Mucosa of rectum (tissue), 2 donors: ENCODE data around the gene SRGAP2.
"Not testable (repeated sequence)": the region's sequence is repeated elsewhere in the genome, so short reads cannot be mapped to it uniquely, and the experiment has no call there.

ENCODE experiments used
- H3K27ac ChIP-seq, 2 donors: one replicate each; pipeline ENCODE4 v1.7.0; 2013; ENCODE audit warnings: inconsistent platforms in 2 of 2, low read depth in 2 of 2, low read length in 2 of 2
- H3K27me3 ChIP-seq, 2 donors: one replicate each; pipeline ENCODE4 v1.7.0; 2013; ENCODE audit warnings: low read length in 2 of 2; ENCODE audit not compliant: control insufficient read depth in 2 of 2, insufficient read depth in 2 of 2
- H3K36me3 ChIP-seq, 2 donors: one replicate each; pipeline ENCODE4 v1.7.0; 2013; ENCODE audit warnings: low read length in 2 of 2; ENCODE audit not compliant: control insufficient read depth in 2 of 2, insufficient read depth in 2 of 2
- H3K4me1 ChIP-seq, 2 donors: one replicate each; pipeline ENCODE4 v1.7.0; 2013; ENCODE audit warnings: low read length in 2 of 2, mild to moderate bottlenecking in 1 of 2; ENCODE audit not compliant: control insufficient read depth in 2 of 2, insufficient read depth in 2 of 2
- H3K4me3 ChIP-seq, 2 donors: one replicate each; pipeline ENCODE4 v1.7.0; 2013; ENCODE audit warnings: low read length in 2 of 2
- H3K9ac ChIP-seq, 2 donors: one replicate each; pipeline ENCODE4 v1.7.0; 2013; ENCODE audit warnings: low read length in 2 of 2, low read depth in 1 of 2, mild to moderate bottlenecking in 1 of 2
- H3K9me3 ChIP-seq, 2 donors: one replicate each; pipeline ENCODE4 v1.7.0; 2013; ENCODE audit warnings: low read length in 2 of 2; ENCODE audit not compliant: control insufficient read depth in 2 of 2
- donor health status: healthy.
- donor health status: Normal muscosa, but diverticular disease.

SRGAP2 gene

GRCh38 chr1:206229286-206229685 is 25.9 kb downstream of the SRGAP2 start:
- not testable (repeated sequence) for H3K9me3 ChIP-seq, H3K4me3 ChIP-seq, H3K27ac ChIP-seq, H3K36me3 ChIP-seq, H3K9ac ChIP-seq, H3K4me1 ChIP-seq, H3K27me3 ChIP-seq

GRCh38 chr1:206231989-206232388 is 28.6 kb downstream of the SRGAP2 start:
- H3K9me3 ChIP-seq, H3K27ac ChIP-seq, H3K9ac ChIP-seq, H3K36me3 ChIP-seq, H3K4me3 ChIP-seq, H3K27me3 ChIP-seq, H3K4me1 ChIP-seq: not testable (repeated sequence)

DNA sequence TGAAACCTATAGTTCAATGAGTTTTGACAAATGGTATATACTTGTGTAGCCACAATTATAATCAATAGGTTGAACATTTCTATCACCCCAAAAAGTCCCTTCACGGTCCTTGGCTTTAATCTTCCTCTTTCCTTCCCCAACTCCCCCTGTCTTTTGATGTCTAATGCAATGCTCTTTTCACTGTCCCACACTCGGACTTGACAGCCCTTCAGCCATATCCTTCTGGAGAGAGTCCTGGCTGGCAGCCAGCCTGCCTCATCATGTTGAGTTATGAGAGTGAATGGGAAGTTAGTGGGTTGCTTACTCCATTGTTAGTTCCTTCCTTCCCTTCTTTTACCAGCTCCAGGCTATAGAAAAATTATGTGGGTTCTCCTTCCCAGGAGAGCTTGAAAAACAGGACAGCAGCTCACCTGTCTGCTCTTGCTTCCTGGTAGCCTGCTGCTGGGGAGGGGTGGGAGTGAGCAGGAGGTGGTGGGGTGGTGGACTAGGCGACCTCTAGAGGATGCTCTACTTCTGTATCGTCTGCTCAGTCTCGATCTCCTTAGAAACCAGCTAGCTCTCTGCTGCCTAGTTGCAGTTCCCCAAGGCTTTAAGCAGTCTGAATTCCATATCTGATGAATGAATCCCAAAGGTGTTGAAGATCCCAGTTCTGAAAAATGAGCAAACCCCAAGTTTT is 29.8 kb downstream of the SRGAP2 start:
- not testable (repeated sequence) for H3K9me3 ChIP-seq, H3K9ac ChIP-seq, H3K4me3 ChIP-seq, H3K27me3 ChIP-seq, H3K36me3 ChIP-seq, H3K27ac ChIP-seq, H3K4me1 ChIP-seq

DNA sequence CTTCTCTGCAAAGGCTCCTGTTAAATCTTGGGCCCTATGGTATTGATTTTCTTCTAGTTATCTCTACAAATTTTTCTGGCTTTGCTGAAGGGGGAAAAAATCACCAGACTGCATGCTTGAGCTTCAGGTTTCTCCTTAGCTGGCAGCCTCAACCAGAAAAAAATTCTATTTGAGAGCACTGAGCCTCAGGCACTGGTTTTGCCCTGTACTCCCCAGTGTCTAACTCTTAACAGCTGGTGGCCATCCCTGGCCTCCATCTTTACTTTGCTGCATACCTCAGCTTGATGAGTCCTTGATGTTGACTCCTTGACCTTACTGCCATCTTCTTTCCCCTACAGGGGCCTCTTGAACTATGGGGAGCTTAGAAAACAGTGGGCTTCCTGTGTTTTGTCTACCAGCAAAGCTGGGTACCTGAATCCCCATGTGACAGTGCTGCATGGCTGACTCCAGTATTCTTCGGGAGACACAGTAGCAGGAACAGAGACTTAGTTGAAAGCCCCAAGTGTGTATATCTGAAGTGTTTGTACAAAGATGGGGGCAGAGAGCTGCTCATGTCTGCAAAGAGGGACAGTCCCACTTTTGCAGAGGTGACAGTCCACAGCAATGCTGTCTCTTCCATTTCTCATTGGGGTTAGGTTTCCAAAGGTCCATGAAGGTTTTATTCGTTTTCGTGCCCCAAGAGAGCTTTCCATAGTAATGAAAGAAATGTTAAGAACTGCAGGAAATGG is 31.0 kb downstream of the SRGAP2 start:
- not testable (repeated sequence) for H3K4me3 ChIP-seq, H3K36me3 ChIP-seq, H3K9me3 ChIP-seq, H3K9ac ChIP-seq, H3K27me3 ChIP-seq, H3K4me1 ChIP-seq, H3K27ac ChIP-seq

- not testable (repeated sequence) for H3K9me3 ChIP-seq, H3K4me3 ChIP-seq, H3K27ac ChIP-seq, H3K4me1 ChIP-seq, H3K9ac ChIP-seq, H3K36me3 ChIP-seq, H3K27me3 ChIP-seq
Measured at GRCh38 chr1:206235190-206235589, 31.8 kb downstream of the SRGAP2 start.

- not testable (repeated sequence) for H3K36me3 ChIP-seq, H3K4me3 ChIP-seq, H3K4me1 ChIP-seq, H3K9ac ChIP-seq, H3K9me3 ChIP-seq, H3K27ac ChIP-seq, H3K27me3 ChIP-seq
Measured at GRCh38 chr1:206240288-206240687, 36.9 kb downstream of the SRGAP2 start.

GRCh38 chr1:206243335-206243734 is 40.0 kb downstream of the SRGAP2 start:
- H3K4me1 ChIP-seq, H3K27ac ChIP-seq, H3K9me3 ChIP-seq: not testable (repeated sequence)

DNA sequence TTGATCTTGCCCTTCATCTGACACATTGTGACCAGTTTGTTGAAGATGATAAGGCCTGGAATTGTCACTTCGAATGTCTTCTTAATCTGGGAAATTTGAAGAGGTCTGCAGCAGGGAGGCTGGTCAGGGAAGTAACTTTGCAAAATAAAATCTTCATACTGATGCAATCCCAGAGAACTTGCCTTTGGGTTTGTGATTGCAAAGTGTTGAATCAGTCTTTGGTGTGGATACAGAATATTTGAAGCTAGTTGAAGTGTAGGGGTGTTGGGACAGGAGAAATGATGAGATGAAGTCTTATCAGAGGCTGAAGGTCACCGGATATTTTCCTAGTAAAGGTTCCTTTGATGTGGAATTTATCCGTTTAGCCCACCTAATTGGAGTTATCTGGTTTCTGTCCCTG is 42.1 kb downstream of the SRGAP2 start:
- not testable (repeated sequence) for H3K4me1 ChIP-seq, H3K36me3 ChIP-seq, H3K9ac ChIP-seq, H3K9me3 ChIP-seq, H3K4me3 ChIP-seq, H3K27me3 ChIP-seq, H3K27ac ChIP-seq

More at GRCh38 chr1:206243335-206243734, 40.0 kb downstream of the SRGAP2 start:
- H3K4me3 ChIP-seq, H3K9ac ChIP-seq, H3K27me3 ChIP-seq, H3K36me3 ChIP-seq: not testable (repeated sequence)

GRCh38 chr1:206246129-206246886 is 43.0 kb downstream of the SRGAP2 start:
- H3K27me3 ChIP-seq, H3K4me3 ChIP-seq, H3K9ac ChIP-seq, H3K36me3 ChIP-seq, H3K9me3 ChIP-seq, H3K27ac ChIP-seq, H3K4me1 ChIP-seq: not testable (repeated sequence)

DNA sequence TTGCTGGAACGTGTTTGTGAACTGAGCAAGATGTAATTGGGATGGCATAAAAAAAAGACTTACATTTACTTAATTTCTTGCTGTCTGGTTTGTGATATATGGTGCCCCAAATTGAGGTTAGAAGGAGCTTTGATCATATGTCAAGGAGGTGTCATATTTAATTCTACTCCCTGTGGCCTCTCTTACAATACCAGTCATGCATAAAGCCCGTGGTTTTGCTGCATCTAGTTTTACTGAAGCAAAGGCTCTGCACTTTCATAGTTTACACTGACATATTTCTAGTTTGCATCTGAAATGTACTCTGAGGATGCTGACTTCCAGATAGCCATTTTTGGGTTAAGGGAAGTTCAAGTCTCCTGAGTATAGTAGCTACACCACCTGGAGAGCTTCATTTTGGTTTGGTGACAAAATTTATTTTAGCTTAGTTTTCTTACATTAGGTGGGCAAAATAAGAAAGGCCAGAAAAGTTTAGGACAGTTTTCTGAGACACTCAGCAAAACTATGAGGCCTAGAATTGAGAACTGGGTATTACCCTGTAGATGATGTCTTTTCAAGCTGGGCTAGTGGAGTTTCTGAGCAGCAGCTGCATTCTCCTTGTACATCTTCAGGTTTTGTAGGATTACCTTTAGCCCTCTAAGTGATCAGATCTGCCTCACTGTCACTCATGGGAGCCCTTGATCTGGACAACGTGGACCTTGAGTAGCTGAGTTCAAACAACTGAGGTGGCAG is 47.8 kb downstream of the SRGAP2 start:
- not testable (repeated sequence) for H3K9ac ChIP-seq, H3K4me1 ChIP-seq, H3K27ac ChIP-seq, H3K9me3 ChIP-seq, H3K27me3 ChIP-seq, H3K4me3 ChIP-seq, H3K36me3 ChIP-seq
